ENCODE results near the gene DMP1.

DMP1 gene

GRCh38 chr4:87649980-87650379 is at the start of gene DMP1:
TSS of gene DMP1 (plus strand) at chr4:87650280. CDS start at chr4:87656493, 6,213 bp downstream.
- no peak for DNase-seq

- no peak for DNase-seq
Observed at GRCh38 chr4:87601361-87601760, 48.7 kb upstream of the DMP1 start.

- DNase-seq: no peak
Observed at GRCh38 chr4:87608229-87608628, 41.9 kb upstream of the DMP1 start, which contains the start of gene DSPP. TSS of gene DSPP (plus strand) at chr4:87608529. CDS start at chr4:87610909, 2,380 bp downstream.

GRCh38 chr4:87614292-87614890 is 35.7 kb upstream of the DMP1 start:
- DNase-seq: no peak

- no peak for DNase-seq
Observed at GRCh38 chr4:87616268-87616667, 33.8 kb upstream of the DMP1 start.

GRCh38 chr4:87620086-87620485 is 30.0 kb upstream of the DMP1 start:
- DNase-seq: no peak

GRCh38 chr4:87620491-87620890 is 29.6 kb upstream of the DMP1 start:
- DNase-seq: no peak

GRCh38 chr4:87622303-87622702 is 27.8 kb upstream of the DMP1 start:
- no peak for DNase-seq

- no peak for DNase-seq
Observed at GRCh38 chr4:87624698-87625097, 25.4 kb upstream of the DMP1 start.

- DNase-seq: no peak
Observed at GRCh38 chr4:87631668-87632067, 18.4 kb upstream of the DMP1 start.

- DNase-seq: no peak
Observed at GRCh38 chr4:87632469-87632868, 17.6 kb upstream of the DMP1 start.

- DNase-seq: no peak
Observed at GRCh38 chr4:87633243-87633642, 16.8 kb upstream of the DMP1 start.

GRCh38 chr4:87644286-87644685 is 5.8 kb upstream of the DMP1 start:
- no peak for DNase-seq

GRCh38 chr4:87650938-87651337 is 858 bp downstream of the DMP1 start:
- no peak for DNase-seq

GRCh38 chr4:87651941-87652340 is 1.9 kb downstream of the DMP1 start:
- DNase-seq: no peak

GRCh38 chr4:87654487-87655044 is 4.5 kb downstream of the DMP1 start:
- DNase-seq: no peak

GRCh38 chr4:87657525-87657924 is 7.4 kb downstream of the DMP1 start:
- DNase-seq: no peak

- DNase-seq: no peak
Observed at GRCh38 chr4:87659247-87659931, 9.3 kb downstream of the DMP1 start.

GRCh38 chr4:87662871-87663270 is 12.8 kb downstream of the DMP1 start:
- DNase-seq: no peak

GRCh38 chr4:87669373-87669772 is 19.3 kb downstream of the DMP1 start:
- DNase-seq: no peak

GRCh38 chr4:87677731-87678130 is 27.7 kb downstream of the DMP1 start:
- DNase-seq: no peak

GRCh38 chr4:87679449-87680169 is 29.5 kb downstream of the DMP1 start:
- no peak for DNase-seq

- DNase-seq: no peak
Observed at GRCh38 chr4:87680271-87680670, 30.2 kb downstream of the DMP1 start.

GRCh38 chr4:87688316-87688715 is 38.2 kb downstream of the DMP1 start:
- no peak for DNase-seq

Data from NCI-H2081 treated with DMSO at 0.1 percent for 48 hours (cell line).